ENCODE data around the gene AUH. TPM values are rescaled to one million over a fixed set of nuclear protein-coding genes. Genes with fewer than 3 reads are reported as not detected.

Gene AUH
- total and polyA plus RNA-seq, 8 donors = 13.6 to 33.7 (median 23.0) TPM

GRCh38 chr9:91348191-91348807, 13.4 kb downstream of the AUH start:
- ATAC-seq = no peak
- intact Hi-C loops (cut with DNase I) = no loop called here

GRCh38 chr9:91347377-91347776, 14.3 kb downstream of the AUH start:
- H3K4me1 ChIP-seq = no peaks in the 10 kb centered on the region
- intact Hi-C loops (cut with DNase I) = no loop called here
- no peak overlapping the region for H3K4me3 ChIP-seq
- no peaks in the 10 kb centered on the region for H3K27me3 ChIP-seq
- ATAC-seq (no peak), DNase-seq (no peak)
- no peak for TF ChIP-seq CTCF (IDR thresholded peaks at IDR 0.05)
- H3K36me3 ChIP-seq = peaks cover 0 to 17% of the 10 kb centered on the region in 2 donors
- H3K9me3 ChIP-seq = no peaks in the 10 kb centered on the region
- no peak overlapping the region for H3K27ac ChIP-seq

More at GRCh38 chr9:91348191-91348807, 13.4 kb downstream of the AUH start:
- DNase-seq = no peak
- H3K36me3 ChIP-seq = peaks cover 0 to 15% of the 10 kb centered on the region in 2 donors
- no peaks in the 10 kb centered on the region for H3K27me3 ChIP-seq
- H3K9me3 ChIP-seq = no peaks in the 10 kb centered on the region
- TF ChIP-seq CTCF (IDR thresholded peaks at IDR 0.05) = no peak
- H3K4me1 ChIP-seq = no peaks in the 10 kb centered on the region
- H3K27ac ChIP-seq = no peak overlapping the region
- H3K4me3 ChIP-seq = no peak overlapping the region

- TF ChIP-seq CTCF (IDR thresholded peaks at IDR 0.05) = no peak
- Histone ChIP-seq H3K27me3 (no peaks in the 10 kb centered on the region), H3K27ac (no peak overlapping the region), H3K36me3 (peaks cover 0 to 21% of the 10 kb centered on the region in 2 donors), H3K4me3 (no peak overlapping the region), H3K4me1 (peaks cover 0 to under 1% of the 10 kb centered on the region in 2 donors), H3K9me3 (peaks cover 0 to 3% of the 10 kb centered on the region in 2 donors)
- no peak for ATAC-seq
- intact Hi-C loops (cut with DNase I) = no loop called here
- DNase-seq = no peak
Observed at GRCh38 chr9:91346644-91347043, 15.1 kb downstream of the AUH start.

- TF ChIP-seq CTCF (IDR thresholded peaks at IDR 0.05) = no peak
- ATAC-seq (no peak), DNase-seq (no peak)
- Histone ChIP-seq H3K27ac (no peak overlapping the region), H3K27me3 (no peaks in the 10 kb centered on the region), H3K9me3 (peaks cover 0 to 3% of the 10 kb centered on the region in 2 donors), H3K4me1 (peaks cover 0 to 4% of the 10 kb centered on the region in 2 donors), H3K36me3 (peaks cover 0 to 19% of the 10 kb centered on the region in 2 donors), H3K4me3 (no peak overlapping the region)
- intact Hi-C loops (cut with DNase I) = no loop called here
Observed at GRCh38 chr9:91345978-91346377, 15.7 kb downstream of the AUH start.

- no peak for TF ChIP-seq CTCF (IDR thresholded peaks at IDR 0.05)
- Histone ChIP-seq H3K36me3 (peaks cover 0 to 24% of the 10 kb centered on the region in 2 donors), H3K27me3 (no peaks in the 10 kb centered on the region), H3K4me3 (no peak overlapping the region), H3K4me1 (peaks cover 0 to 4% of the 10 kb centered on the region in 2 donors), H3K27ac (no peak overlapping the region), H3K9me3 (peaks cover 0 to 3% of the 10 kb centered on the region in 2 donors)
- no peak for DNase-seq
- intact Hi-C loops (cut with DNase I) = no loop called here
- ATAC-seq = no peak
Observed at GRCh38 chr9:91342575-91342974, 19.1 kb downstream of the AUH start.
